SK-N-MC (cell line): Measurements from ENCODE around the gene GAP43.

Experiments used
- EZH2 ChIP-seq: fragments of 200-600 bp; sonication (generic); IDR thresholded peaks from one replicate; pipeline ENCODE4 v1.6.1; 2017; ENCODE audit warnings: antibody characterized with exemption
- FOXP2 ChIP-seq: optimal IDR thresholded peaks from 2 replicates; pipeline ENCODE3; 2011; ENCODE audit warnings: mild to moderate bottlenecking, moderate library complexity; ENCODE audit not compliant: insufficient read depth; ENCODE audit errors: extremely low read length, control extremely low read depth
- POLR2AphosphoS5 ChIP-seq: IDR thresholded peaks from 2 replicates; pipeline ENCODE4 v1.6.1; 2012; ENCODE audit warnings: mild to moderate bottlenecking, low read depth, low read length, borderline replicate concordance

GRCh38 chr3:115666920-115667737 is 43.8 kb downstream of the GAP43 start:
- TF ChIP-seq POLR2AphosphoS5 (no peak), EZH2 (no peak), FOXP2 (no peak)
